WTC11 (cell line): Measurements from ENCODE around the gene CPNE5. TPM values are rescaled to one million over a fixed set of nuclear protein-coding genes. Genes with fewer than 3 reads are reported as not detected.

Source experiments
- ATAC-seq: fragments of 200-7000 bp; cut with Tn5 transposase; 2 replicates; pipeline ENCODE4 v1.10.0; 2021; ENCODE audit warnings: mild to moderate bottlenecking, moderate library complexity
- CTCF ChIA-PET: fragments of 300-600 bp; sonication (Branson Sonifier 250); formaldehyde crosslinking; loops from one replicate; lab custom pipeline; 2021; ENCODE audit warnings: antibody characterized with exemption; lab: Charles Lee
- POLR2A ChIA-PET: fragments of 350-600 bp; sonication (Branson Sonifier 250); formaldehyde crosslinking; loops from one replicate; lab custom pipeline; 2021; ENCODE audit warnings: antibody characterized with exemption; lab: Charles Lee
- DNase-seq: peaks from one replicate; pipeline ENCODE4 v3.0.0; 2021; ENCODE audit warnings: low spot score
- H3K27ac Mint-ChIP-seq: 2 replicates; pipeline ENCODE4 v1.8.0; 2021; ENCODE audit warnings: mixed read lengths
- H3K27me3 Mint-ChIP-seq: 2 replicates; pipeline ENCODE4 v1.8.0; 2021; ENCODE audit warnings: low read depth, mild to moderate bottlenecking, moderate library complexity, mixed read lengths
- H3K36me3 Mint-ChIP-seq: 2 replicates; pipeline ENCODE4 v1.8.0; 2021; ENCODE audit warnings: mixed read lengths
- H3K4me1 Mint-ChIP-seq: 2 replicates; pipeline ENCODE4 v1.8.0; 2022; ENCODE audit warnings: mixed read lengths
- H3K4me3 Mint-ChIP-seq: 2 replicates; pipeline ENCODE4 v1.8.0; 2021; ENCODE audit warnings: mild to moderate bottlenecking, moderate library complexity, mixed read lengths
- H3K9me3 Mint-ChIP-seq: 2 replicates; pipeline ENCODE4 v1.8.0; 2021; ENCODE audit warnings: mixed read lengths
- ATF1 ChIP-seq: sonication (generic); formaldehyde crosslinking; IDR thresholded peaks from 2 replicates; pipeline ENCODE4 v1.8.1; 2023; ENCODE audit warnings: mild to moderate bottlenecking, moderate library complexity, missing genetic modification reagents
- CBFB ChIP-seq: sonication (generic); formaldehyde crosslinking; IDR thresholded peaks from 2 replicates; pipeline ENCODE4 v1.8.1; 2022; ENCODE audit warnings: mild to moderate bottlenecking, low read depth, missing genetic modification reagents
- HMGA2 ChIP-seq: fragments of 250-450 bp; sonication (Bioruptor Pico); IDR thresholded peaks from 2 replicates; pipeline ENCODE4 v1.4.0; 2021; ENCODE audit warnings: mild to moderate bottlenecking, moderate library complexity
- HMGXB4 ChIP-seq: sonication (generic); formaldehyde crosslinking; IDR thresholded peaks from 2 replicates; pipeline ENCODE4 v1.8.1; 2023; ENCODE audit warnings: mild to moderate bottlenecking, moderate library complexity, missing genetic modification reagents
- MYBL2 ChIP-seq: sonication (generic); formaldehyde crosslinking; IDR thresholded peaks from 2 replicates; pipeline ENCODE4 v1.8.1; 2023; ENCODE audit warnings: mild to moderate bottlenecking, moderate library complexity, missing genetic modification reagents
- PRDM15 ChIP-seq: sonication (generic); formaldehyde crosslinking; IDR thresholded peaks from 2 replicates; pipeline ENCODE4 v1.8.0; 2022; ENCODE audit warnings: missing genetic modification reagents
- RORB ChIP-seq: fragments of 250-450 bp; sonication (Bioruptor Pico); IDR thresholded peaks from 2 replicates; pipeline ENCODE4 v1.9.0; 2021; ENCODE audit warnings: mild to moderate bottlenecking
- ZMAT4 ChIP-seq: fragments of 250-450 bp; sonication (Bioruptor Pico); IDR thresholded peaks from 2 replicates; pipeline ENCODE4 v1.9.0; 2021; ENCODE audit warnings: mild to moderate bottlenecking
- ZNF532 ChIP-seq: fragments of 250-450 bp; sonication (Bioruptor Pico); IDR thresholded peaks from 2 replicates; pipeline ENCODE4 v1.9.0; 2021; ENCODE audit warnings: mild to moderate bottlenecking, borderline replicate concordance
- total RNA-seq: library from RNA; stranded (reverse); gene quantifications from 3 replicates; pipeline ENCODE4 v1.2.3, GENCODE V29; 2021

The CPNE5 gene
- total RNA-seq, 1 experiment from 2014 or later: 0.44 TPM

- POLR2A ChIA-PET: no interaction called here
- H3K4me1 Mint-ChIP-seq: peaks cover 35% of the 10 kb centered on the region
These were observed 16.6 kb downstream of the CPNE5 start for GRCh38 chr6:36822506-36823269.

GRCh38 chr6:36821581-36822335 is 17.5 kb downstream of the CPNE5 start:
- ATAC-seq: no peak
- CTCF ChIA-PET: interaction anchor here (0.6 to 1.7 kb wide), 3 partner anchors 11 to 39 kb away, joined by 3 to 4 read pairs (median 4); no protein-coding TSS in a partner anchor
- TF ChIP-seq PRDM15 (CRISPR knock-in tag) (no peak), ZMAT4 (CRISPR knock-in tag) (no peak), HMGA2 (CRISPR knock-in tag) (no peak), ATF1 (CRISPR knock-in tag) (no peak), RORB (CRISPR knock-in tag) (no peak), ZNF532 (CRISPR knock-in tag) (no peak), HMGXB4 (CRISPR knock-in tag) (no peak)
- TF ChIP-seq, all 79 proteins: peak for 0

More at GRCh38 chr6:36822506-36823269, 16.6 kb downstream of the CPNE5 start:
- Mint-ChIP-seq H3K9me3 (no peaks in the 10 kb centered on the region), H3K27me3 (no peaks in the 10 kb centered on the region), H3K36me3 (no peaks in the 10 kb centered on the region), H3K27ac (no peak overlapping the region), H3K4me3 (no peak overlapping the region)
- TF ChIP-seq CBFB (CRISPR knock-in tag): no peak
- TF ChIP-seq MYBL2 (CRISPR knock-in tag): no peak
- no peak for ATAC-seq
- no peak for DNase-seq
- CTCF ChIA-PET: interaction anchor here (1.7 kb wide), 1 partner anchor 29 kb away, joined by 4 read pairs; no protein-coding TSS in a partner anchor

More at GRCh38 chr6:36821581-36822335, 17.5 kb downstream of the CPNE5 start:
- Mint-ChIP-seq H3K4me1 (peaks cover 28% of the 10 kb centered on the region), H3K4me3 (no peak overlapping the region), H3K9me3 (no peaks in the 10 kb centered on the region), H3K36me3 (no peaks in the 10 kb centered on the region), H3K27ac (no peak overlapping the region), H3K27me3 (no peaks in the 10 kb centered on the region)
- POLR2A ChIA-PET: no interaction called here
- no peak for DNase-seq
